ENCODE measurements around the gene FZR1. TPM values are rescaled to one million over a fixed set of nuclear protein-coding genes. Genes with fewer than 3 reads are reported as not detected.

FZR1 gene
- total and polyA plus RNA-seq, 2 of the 8 experiments (the other 6 are each of a cell fraction or from before 2014, with no cell fraction given) = 21.6 to 35.5 TPM

- no peak overlapping the region for H3K23ac ChIP-seq (ENCODE audit: insufficient read length)
- no peak overlapping the region for H3K4me2 ChIP-seq (ENCODE audit: insufficient read depth in 1 of 2, low read depth in 2 of 2, low read length in 2 of 2)
- no peaks in the 10 kb centered on the region for H3K79me2 ChIP-seq (ENCODE audit: control insufficient read depth in 1 of 2, insufficient read depth in 2 of 2, low read length in 2 of 2)
- no peak overlapping the region for H3K14ac ChIP-seq (ENCODE audit: insufficient read length)
- H3K4ac ChIP-seq (replicated peaks; ENCODE audit: insufficient read length, low read depth, low read length) = no peak overlapping the region
- H3K4me1 ChIP-seq (replicated peaks in 1 of 4; ENCODE audit: control insufficient read depth in 3 of 4, insufficient read depth in 4 of 4, low read length in 3 of 4) = no peaks in the 10 kb centered on the region
- peaks cover 0 to 4% of the 10 kb centered on the region in 2 experiments for H4K20me1 ChIP-seq (replicated peaks in 1 of 2; ENCODE audit: control insufficient read depth in 1 of 2, insufficient read depth in 2 of 2, low read length in 2 of 2)
- H3K27ac ChIP-seq (ENCODE audit: low read depth, low read length) = no peak overlapping the region
- no peak overlapping the region for H2BK120ac ChIP-seq (replicated peaks; ENCODE audit: low read depth, low read length)
- 93% methylated on average over 35 of the region's 55 CpGs; no CpG with 5 or more reads in 1 of the 2 experiments for WGBS, 2 experiments (ENCODE audit: extremely low coverage in 1 of 2, insufficient coverage in 1 of 2, insufficient read length in 1 of 2, insufficient replicate concordance in 2 of 2, low coverage in 1 of 2, low lambda C conversion rate in 2 of 2, missing lambda C conversion rate in 1 of 2)
- no peak overlapping the region for H3K56ac ChIP-seq (replicated peaks; ENCODE audit: insufficient read length, low read depth, low read length)
- no peak overlapping the region for H2BK5ac ChIP-seq (ENCODE audit: low read depth, low read length)
- no peak overlapping the region for H3K18ac ChIP-seq (ENCODE audit: extremely low read depth, low read length)
- H2BK15ac ChIP-seq (ENCODE audit: low read length) = no peak overlapping the region
- H3K9me3 ChIP-seq (ENCODE audit: insufficient read depth in 2 of 2, low read depth in 1 of 2, low read length in 1 of 2) = no peaks in the 10 kb centered on the region
- H4K8ac ChIP-seq (ENCODE audit: extremely low read depth, insufficient read depth, low read length) = no peak overlapping the region; the same call in 1 of the 2 replicates
- H4K91ac ChIP-seq (replicated peaks; ENCODE audit: insufficient read length, low read length) = no peak overlapping the region
- no peak overlapping the region for H4K5ac ChIP-seq (ENCODE audit: insufficient read length, low read depth, low read length)
- ChIA-PET CTCF (ENCODE audit: partially characterized antibody) (interaction anchor here (1.0 to 1.9 kb wide), 6 partner anchors 10 to 189 kb away, joined by 3 to 9 read pairs (median 3); partner anchors contain the start of gene SMIM24), POLR2A (ENCODE audit: partially characterized antibody) (interaction anchor here (1.2 to 7.9 kb wide), 4 partner anchors 10 to 68 kb away, joined by 3 to 58 read pairs (median 4); partner anchors contain the start of gene DOHH)
- peaks cover 4% of the 10 kb centered on the region; the same call in 1 of the 2 replicates for H3K23me2 ChIP-seq (ENCODE audit: low read depth, low read length)
- H3K27me3 ChIP-seq (replicated peaks in 1 of 4; ENCODE audit: control insufficient read depth in 3 of 4, extremely low read depth in 1 of 4, insufficient read depth in 3 of 4, low read length in 3 of 4) = no peaks in the 10 kb centered on the region
- no peak overlapping the region for H3K4me3 ChIP-seq (ENCODE audit: extremely low read depth in 1 of 4, insufficient read depth in 2 of 4, low read depth in 3 of 4, low read length in 4 of 4)
- H2AK5ac ChIP-seq (ENCODE audit: low read depth, low read length) = no peak overlapping the region
- no peaks in the 10 kb centered on the region; the same call in 1 of the 2 replicates for H3K79me1 ChIP-seq (ENCODE audit: low read depth, low read length)
- H3K36me3 ChIP-seq (ENCODE audit: control insufficient read depth in 2 of 4, insufficient read depth in 4 of 4, low read length in 3 of 4) = peaks cover 2 to 28% (median 14%) of the 10 kb centered on the region in 4 experiments; a peak in 7 of 8 replicates
- DNase-seq (ENCODE audit: low read depth in 1 of 2, low spot score in 2 of 2) (no peak), FAIRE-seq (no peak)
- no peak overlapping the region for H3K9ac ChIP-seq (replicated peaks in 1 of 4; ENCODE audit: extremely low read depth in 1 of 4, low read depth in 3 of 4, low read length in 3 of 4)
- no peak overlapping the region for H2AFZ ChIP-seq (ENCODE audit: low read length)
- H2BK20ac ChIP-seq (ENCODE audit: low read length) = no peak overlapping the region
- H2BK12ac ChIP-seq (ENCODE audit: low read depth, low read length) = no peak overlapping the region
These were observed 14.6 kb upstream of the FZR1 start for GRCh38 chr19:3491396-3492119.
